HG03342 (cell line): ENCODE measurements around the gene TGFB3.

ENCODE experiments used
- ATAC-seq: cut with Tn5 transposase; IDR thresholded peaks from one replicate; pipeline ENCODE4 v1.9.1; 2021; ENCODE audit warnings: mild to moderate bottlenecking, moderate library complexity; ENCODE audit not compliant: unreplicated experiment

The TGFB3 gene

GRCh38 chr14:75910048-75910447, 71.7 kb downstream of the TGFB3 start:
- no peak for ATAC-seq

GRCh38 chr14:75909630-75910029, 72.2 kb downstream of the TGFB3 start:
- ATAC-seq = no peak
